ENCODE results near the gene DGKH. TPM values are rescaled to one million over a fixed set of nuclear protein-coding genes. Genes with fewer than 3 reads are reported as not detected.
"Not testable (repeated sequence)": the region's sequence is repeated elsewhere in the genome, so short reads cannot be mapped to it uniquely, and the experiment has no call there.

DGKH gene
- total RNA-seq, 1 donor from 2014 or later: 16.0 TPM

DNA sequence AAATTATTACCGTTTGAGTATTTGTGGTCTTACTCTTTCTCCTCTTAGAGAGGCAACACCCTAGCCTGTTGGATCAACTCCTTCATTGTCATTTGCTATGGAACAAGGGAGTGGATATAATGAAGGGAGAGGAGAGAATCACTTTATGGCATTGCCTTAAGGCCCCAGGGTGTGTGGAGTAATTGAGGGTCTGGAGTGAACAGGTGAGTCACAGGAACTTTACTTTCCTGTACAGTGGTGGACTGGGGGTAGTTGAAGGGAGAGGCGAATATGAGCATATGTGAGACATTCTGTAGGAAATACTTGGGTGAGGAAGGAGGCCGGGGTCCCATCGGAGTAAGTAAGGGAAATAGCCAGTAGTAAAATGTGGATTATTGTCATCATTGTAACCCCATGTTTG, 17.0 kb downstream of the DGKH start:
- intact Hi-C loops (cut with DNase I): no loop called here
- no peak for DNase-seq (ENCODE audit: low spot score in 2 of 2)

DNA sequence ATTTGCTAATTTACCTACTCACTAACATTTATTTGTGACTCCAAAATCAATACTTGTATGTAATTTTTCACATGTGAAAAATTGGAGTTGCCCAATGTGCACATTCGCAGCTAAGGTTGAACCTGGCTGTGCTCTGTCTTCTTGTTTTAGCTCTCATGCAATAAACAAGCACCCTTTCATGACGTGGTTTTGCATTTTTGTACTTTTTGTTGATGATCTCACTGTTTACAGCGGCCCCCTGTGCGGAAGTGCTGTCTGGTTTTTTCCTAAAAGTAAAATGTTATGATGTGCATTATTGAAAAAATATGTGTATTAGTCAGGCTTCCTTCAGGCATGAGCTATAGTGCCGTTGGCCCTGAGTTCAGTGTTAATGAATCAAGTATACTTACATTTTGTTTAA, 18.1 kb downstream of the DGKH start:
- peaks cover 0 to 6% of the 10 kb centered on the region in 2 donors for H3K36me3 ChIP-seq
- no peaks in the 10 kb centered on the region for H3K4me1 ChIP-seq
- no peaks in the 10 kb centered on the region for H3K9me3 ChIP-seq
- no peak overlapping the region for H3K4me3 ChIP-seq
- DNase-seq (ENCODE audit: low spot score in 2 of 2): no peak
- H3K27me3 ChIP-seq: no peaks in the 10 kb centered on the region
- TF ChIP-seq, protein P1, sequence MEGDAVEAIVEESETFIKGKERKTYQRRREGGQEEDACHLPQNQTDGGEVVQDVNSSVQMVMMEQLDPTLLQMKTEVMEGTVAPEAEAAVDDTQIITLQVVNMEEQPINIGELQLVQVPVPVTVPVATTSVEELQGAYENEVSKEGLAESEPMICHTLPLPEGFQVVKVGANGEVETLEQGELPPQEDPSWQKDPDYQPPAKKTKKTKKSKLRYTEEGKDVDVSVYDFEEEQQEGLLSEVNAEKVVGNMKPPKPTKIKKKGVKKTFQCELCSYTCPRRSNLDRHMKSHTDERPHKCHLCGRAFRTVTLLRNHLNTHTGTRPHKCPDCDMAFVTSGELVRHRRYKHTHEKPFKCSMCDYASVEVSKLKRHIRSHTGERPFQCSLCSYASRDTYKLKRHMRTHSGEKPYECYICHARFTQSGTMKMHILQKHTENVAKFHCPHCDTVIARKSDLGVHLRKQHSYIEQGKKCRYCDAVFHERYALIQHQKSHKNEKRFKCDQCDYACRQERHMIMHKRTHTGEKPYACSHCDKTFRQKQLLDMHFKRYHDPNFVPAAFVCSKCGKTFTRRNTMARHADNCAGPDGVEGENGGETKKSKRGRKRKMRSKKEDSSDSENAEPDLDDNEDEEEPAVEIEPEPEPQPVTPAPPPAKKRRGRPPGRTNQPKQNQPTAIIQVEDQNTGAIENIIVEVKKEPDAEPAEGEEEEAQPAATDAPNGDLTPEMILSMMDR (IDR thresholded peaks at IDR 0.05): no peak
- intact Hi-C loops (cut with DNase I): no loop called here
- H3K27ac ChIP-seq: no peak overlapping the region

More for the DNA sequence above, 17.0 kb downstream of the DGKH start:
- Histone ChIP-seq H3K36me3 (peaks cover 0 to 6% of the 10 kb centered on the region in 2 donors), H3K27ac (no peak overlapping the region), H3K9me3 (no peaks in the 10 kb centered on the region), H3K4me3 (no peak overlapping the region), H3K27me3 (no peaks in the 10 kb centered on the region), H3K4me1 (no peaks in the 10 kb centered on the region)
- TF ChIP-seq, protein P1 (IDR thresholded peaks at IDR 0.05): no peak

DNA sequence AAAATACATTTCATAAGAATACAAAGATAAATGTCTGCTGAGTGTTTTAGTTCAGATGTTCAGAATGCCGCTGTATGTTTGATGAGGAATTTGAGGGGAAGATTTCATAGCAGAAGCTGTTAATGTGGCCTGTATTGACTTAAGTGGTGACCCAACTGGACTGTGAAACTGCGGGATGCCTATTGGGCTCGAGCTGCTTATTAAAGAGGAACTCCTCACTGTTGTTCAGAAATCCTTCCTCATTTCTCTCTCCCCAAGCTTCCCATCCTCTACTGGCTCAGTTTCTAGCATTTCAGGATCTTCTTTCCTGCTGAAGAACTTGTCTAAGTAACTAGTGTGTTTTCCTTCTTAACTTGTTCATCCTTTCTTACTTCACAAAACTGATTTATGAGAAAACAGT, 20.4 kb downstream of the DGKH start:
- TF ChIP-seq, protein P1 (IDR thresholded peaks at IDR 0.05): no peak
- no peak for DNase-seq (ENCODE audit: low spot score in 2 of 2)
- intact Hi-C loops (cut with DNase I): no loop called here
- peaks cover 0 to 6% of the 10 kb centered on the region in 2 donors for H3K36me3 ChIP-seq
- H3K27ac ChIP-seq: no peak overlapping the region
- no peak overlapping the region for H3K4me3 ChIP-seq
- H3K9me3 ChIP-seq: no peaks in the 10 kb centered on the region
- no peaks in the 10 kb centered on the region for H3K27me3 ChIP-seq
- no peaks in the 10 kb centered on the region for H3K4me1 ChIP-seq

DNA sequence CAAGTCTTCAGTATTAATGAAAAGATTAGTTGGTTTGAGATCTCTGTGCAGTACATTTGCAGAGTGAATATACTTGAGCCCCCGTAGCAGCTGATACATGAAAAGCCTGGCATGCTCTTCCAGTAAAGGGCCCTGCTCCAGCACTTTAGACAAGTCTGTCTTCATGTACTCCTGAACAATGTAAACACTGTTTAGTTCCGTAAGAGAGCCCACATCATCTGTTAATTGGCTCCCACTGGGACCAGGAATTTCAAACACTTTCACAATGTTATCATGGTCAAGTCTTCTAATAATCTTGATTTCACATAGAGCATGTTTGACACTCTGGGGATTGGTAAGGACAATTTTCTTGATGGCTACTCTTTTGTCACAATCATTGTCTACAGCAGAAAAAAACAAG, 22.2 kb downstream of the DGKH start:
- not testable (repeated sequence) for DNase-seq (ENCODE audit: low spot score in 2 of 2)

GRCh38 chr13:42071179-42071578, 22.7 kb downstream of the DGKH start:
- H3K4me1 ChIP-seq; H3K27ac ChIP-seq; H3K4me3 ChIP-seq; H3K36me3 ChIP-seq; H3K9me3 ChIP-seq; H3K27me3 ChIP-seq; intact Hi-C loops (cut with DNase I); DNase-seq (ENCODE audit: low spot score in 2 of 2): not testable (repeated sequence)

More for the DNA sequence above, 22.2 kb downstream of the DGKH start:
- H3K36me3 ChIP-seq; H3K4me1 ChIP-seq; H3K4me3 ChIP-seq; H3K27ac ChIP-seq; H3K9me3 ChIP-seq; intact Hi-C loops (cut with DNase I); H3K27me3 ChIP-seq: not testable (repeated sequence)

- no peak for DNase-seq (ENCODE audit: low spot score in 2 of 2)
- Histone ChIP-seq H3K9me3 (no peaks in the 10 kb centered on the region), H3K4me1 (peaks cover 0 to 5% of the 10 kb centered on the region in 2 donors), H3K4me3 (no peak overlapping the region), H3K36me3 (no peaks in the 10 kb centered on the region), H3K27me3 (no peaks in the 10 kb centered on the region), H3K27ac (no peak overlapping the region)
- intact Hi-C loops (cut with DNase I): no loop called here
- TF ChIP-seq, protein P1 (IDR thresholded peaks at IDR 0.05): no peak
These were observed 23.4 kb downstream of the DGKH start for GRCh38 chr13:42071672-42072419.

Data from ascending aorta (tissue), 2 donors.